Right lobe of liver (tissue), 6 donors: ENCODE data around the gene CREB5. TPM values are rescaled to one million over a fixed set of nuclear protein-coding genes. Genes with fewer than 3 reads are reported as not detected.

Source experiments
- ATAC-seq, 4 donors: fragments of 200-7000 bp; cut with Tn5 transposase; one replicate each; pipeline ENCODE4 v1.9.1; 2020; ENCODE audit warnings: mild to moderate bottlenecking in 4 of 4, moderate library complexity in 4 of 4
- DNase-seq, 3 donors: peaks; one replicate each; pipeline ENCODE4 v3.0.0-alpha.2; 2020
- H3K27ac ChIP-seq, 3 donors: fragments of 200-600 bp; one replicate each; pipeline ENCODE4 v1.8.0; 2022
- H3K27me3 ChIP-seq, 2 donors: fragments of 200-600 bp; one replicate each; pipeline ENCODE4 v1.8.0; 2022
- H3K36me3 ChIP-seq, 4 donors: fragments of 200-600 bp; sonication (generic) in 1 of 4; one replicate each; pipeline versions ENCODE4 v1.5.1 to v1.8.0; 2017 to 2022; ENCODE audit warnings: control low read depth in 1 of 4
- H3K4me1 ChIP-seq, 4 donors: fragments of 200-600 bp; sonication (generic) in 1 of 4; one replicate each; pipeline versions ENCODE4 v1.5.1 to v1.8.0; 2017 to 2022; ENCODE audit warnings: control low read depth in 1 of 4
- H3K4me3 ChIP-seq, 3 donors: fragments of 200-600 bp; one replicate each; pipeline ENCODE4 v1.8.0; 2022
- H3K9me3 ChIP-seq, 4 donors: fragments of 200-600 bp; sonication (generic) in 1 of 4; one replicate each; pipeline versions ENCODE4 v1.5.1 to v1.8.0; 2017 to 2022; ENCODE audit warnings: control low read depth in 1 of 4
- POLR2A ChIP-seq: fragments of 450-650 bp; IDR thresholded peaks from one replicate; pipeline ENCODE4 v1.6.1; 2017; ENCODE audit warnings: antibody characterized with exemption, mild to moderate bottlenecking
- WGBS: methylation state at CpG from one replicate; pipeline ENCODE4 v1.1.6; 2018; ENCODE audit warnings: low coverage, low lambda C conversion rate; ENCODE audit not compliant: insufficient coverage; ENCODE audit errors: missing lambda C conversion rate; 5-methylcytosine and 5-hydroxymethylcytosine counted together
- intact Hi-C, 2 donors: fragments of 100-400 bp; cut with DNase I; formaldehyde crosslinking; loops; one replicate each; pipeline versions ENCODE4 v1.11.2 to v1.14.1; 2022
- total RNA-seq, 6 experiments: library from RNA; depleted of rRNA in 2 of 6; stranded (reverse); fragments of >200 nt in 2 of 6; fragmentation: NEBNext Ultra II Directional in 3 of 6; extraction: Animal tissue kit (Norgen Biotek cat#: 25700) in 3 of 6; gene quantifications; one replicate each; pipeline versions ENCODE4 v1.1.0 to v1.2.4, GENCODE V29; 2016 to 2023
- TF ChIP-seq, protein P1 (sequence below), 4 donors: fragments of 200-600 bp in 3 of 4; fragments of 450-650 bp in 1 of 4; IDR thresholded peaks; one replicate each; pipeline versions ENCODE4 v1.5.1 to v1.8.0; 2016 to 2022; ENCODE audit warnings: antibody characterized with exemption in 4 of 4, mild to moderate bottlenecking in 2 of 4
- donor health status: DM: no; HTN: yes; CAD: no.
- donor health status: DM: no; HTN: no; CAD: no.
- donor health status: DM: no; HTN: no; CAD: no.
- donor health status: DM: no; HTN: yes; CAD: no.
- donor health status: DM: no; HTN: yes; CAD: no.

CREB5 gene
- total RNA-seq, 6 experiments from 2014 or later, result 0.48 to 6.3 (median 1.4) TPM

DNA sequence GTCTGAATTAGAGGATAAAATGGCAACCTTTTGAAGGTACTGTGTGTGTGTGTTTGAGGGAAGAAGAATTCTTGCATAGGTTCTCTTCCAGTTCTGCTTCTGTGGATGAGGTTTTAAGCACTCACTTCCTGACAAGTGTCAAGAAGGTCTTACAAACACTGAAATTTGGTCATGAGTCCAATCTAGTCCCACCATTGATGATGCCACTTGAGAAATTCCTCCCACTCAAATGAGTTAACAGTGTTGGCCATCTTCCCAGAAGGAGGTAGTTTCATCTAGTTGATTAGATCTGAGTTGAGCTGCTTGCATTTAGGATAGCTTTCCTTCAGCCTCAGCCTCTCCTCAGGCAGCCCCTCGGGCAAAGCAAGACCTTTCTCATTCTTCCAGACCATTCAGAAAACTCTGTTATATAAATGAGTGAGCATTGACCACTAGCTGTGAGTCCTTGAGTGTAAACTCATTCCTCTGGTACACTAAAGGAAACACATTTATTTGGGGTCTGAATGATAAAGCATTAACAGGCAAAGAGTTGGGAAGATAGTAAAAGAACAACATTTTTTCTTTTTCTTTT, 356.3 kb downstream of the CREB5 start:
- no peaks in the 10 kb centered on the region for H3K27me3 ChIP-seq
- H3K4me1 ChIP-seq, result no peaks in the 10 kb centered on the region
- intact Hi-C loops, result no loop called here
- no peak for TF ChIP-seq POLR2A
- TF ChIP-seq, protein P1, sequence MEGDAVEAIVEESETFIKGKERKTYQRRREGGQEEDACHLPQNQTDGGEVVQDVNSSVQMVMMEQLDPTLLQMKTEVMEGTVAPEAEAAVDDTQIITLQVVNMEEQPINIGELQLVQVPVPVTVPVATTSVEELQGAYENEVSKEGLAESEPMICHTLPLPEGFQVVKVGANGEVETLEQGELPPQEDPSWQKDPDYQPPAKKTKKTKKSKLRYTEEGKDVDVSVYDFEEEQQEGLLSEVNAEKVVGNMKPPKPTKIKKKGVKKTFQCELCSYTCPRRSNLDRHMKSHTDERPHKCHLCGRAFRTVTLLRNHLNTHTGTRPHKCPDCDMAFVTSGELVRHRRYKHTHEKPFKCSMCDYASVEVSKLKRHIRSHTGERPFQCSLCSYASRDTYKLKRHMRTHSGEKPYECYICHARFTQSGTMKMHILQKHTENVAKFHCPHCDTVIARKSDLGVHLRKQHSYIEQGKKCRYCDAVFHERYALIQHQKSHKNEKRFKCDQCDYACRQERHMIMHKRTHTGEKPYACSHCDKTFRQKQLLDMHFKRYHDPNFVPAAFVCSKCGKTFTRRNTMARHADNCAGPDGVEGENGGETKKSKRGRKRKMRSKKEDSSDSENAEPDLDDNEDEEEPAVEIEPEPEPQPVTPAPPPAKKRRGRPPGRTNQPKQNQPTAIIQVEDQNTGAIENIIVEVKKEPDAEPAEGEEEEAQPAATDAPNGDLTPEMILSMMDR (IDR thresholded peaks at IDR 0.05), result no peak
- no peak for ATAC-seq
- H3K36me3 ChIP-seq, result no peaks in the 10 kb centered on the region
- no peaks in the 10 kb centered on the region for H3K9me3 ChIP-seq
- no peak for DNase-seq
- WGBS, result 70% methylated on average over 1 of the region's 1 CpG
- H3K4me3 ChIP-seq, result no peak overlapping the region
- H3K27ac ChIP-seq, result no peak overlapping the region

DNA sequence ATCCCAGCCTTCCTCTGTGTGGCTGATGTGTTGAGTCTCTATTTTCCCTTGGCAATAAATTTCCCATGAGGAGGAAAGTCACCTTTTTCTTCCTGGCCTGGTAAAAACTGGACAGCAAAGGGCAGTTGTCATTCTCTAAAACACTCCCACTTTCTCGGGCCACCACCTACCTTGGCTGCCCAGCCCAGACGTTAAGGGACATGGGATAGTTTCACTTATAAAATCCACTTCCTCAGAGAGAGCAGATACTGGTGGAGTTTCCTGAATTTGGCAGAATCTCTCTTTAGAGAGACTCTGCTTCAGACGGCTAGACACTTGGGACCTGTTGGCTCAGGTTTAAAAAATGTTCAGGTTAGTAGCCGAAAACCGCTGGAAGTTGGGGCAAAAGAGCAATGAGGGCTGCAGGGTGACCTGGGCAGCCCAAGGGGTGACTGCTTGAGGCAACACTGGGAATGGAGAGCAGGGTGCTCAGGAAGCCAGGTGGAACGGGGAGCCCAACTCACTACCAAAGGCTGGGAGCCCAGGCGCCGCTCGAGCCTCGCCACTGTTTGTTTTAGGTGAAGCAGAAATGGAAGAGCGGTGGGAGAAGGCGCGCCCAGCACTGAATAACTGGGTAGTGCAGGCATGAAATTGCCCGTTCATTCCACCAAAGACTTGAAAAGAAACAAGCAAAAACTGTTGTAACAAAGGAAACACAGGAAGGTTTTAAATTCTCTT, 359.7 kb downstream of the CREB5 start:
- Histone ChIP-seq H3K9me3 (no peaks in the 10 kb centered on the region), H3K4me3 (no peak overlapping the region), H3K4me1 (no peaks in the 10 kb centered on the region), H3K27ac (no peak overlapping the region), H3K27me3 (no peaks in the 10 kb centered on the region), H3K36me3 (no peaks in the 10 kb centered on the region)
- TF ChIP-seq, protein P1 (IDR thresholded peaks at IDR 0.05), result no peak
- no peak for TF ChIP-seq POLR2A
- ATAC-seq (no peak), DNase-seq (no peak)
- intact Hi-C loops, result no loop called here
- 77% methylated on average over 14 of the region's 14 CpGs for WGBS

DNA sequence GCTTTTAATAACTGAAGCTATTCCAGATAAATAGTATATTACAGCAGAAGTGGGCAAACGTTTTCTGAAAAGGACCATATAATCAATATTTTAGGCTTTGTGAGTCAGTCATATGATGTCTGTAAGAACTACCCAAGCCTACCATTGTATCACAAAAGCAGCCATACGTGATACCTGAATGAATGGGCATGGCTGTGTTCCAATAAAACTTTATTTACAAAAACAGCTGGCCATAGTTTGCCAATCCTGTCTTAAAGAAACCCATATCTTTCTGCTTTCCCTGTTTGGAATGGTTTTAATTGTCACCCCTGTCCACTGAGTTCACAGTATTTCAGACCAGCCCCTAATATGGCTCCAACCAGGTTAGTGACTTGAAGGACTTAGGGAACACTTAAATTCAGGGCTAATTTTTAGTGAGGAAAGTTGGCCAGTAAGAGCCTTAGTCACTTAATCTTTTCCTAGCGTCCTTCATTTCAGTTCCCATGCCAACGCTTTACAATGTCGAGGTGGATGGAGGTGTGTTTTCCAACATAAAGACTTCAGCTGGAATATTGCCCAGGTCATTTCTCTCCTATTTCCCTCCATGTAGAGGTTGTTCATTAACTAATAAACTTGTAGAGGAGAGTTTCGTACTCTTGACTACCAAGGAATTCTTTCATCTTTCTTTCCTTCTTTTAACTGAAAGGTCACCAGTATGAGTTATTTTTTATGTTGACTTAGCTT, 361.3 kb downstream of the CREB5 start:
- WGBS, result 65% methylated on average over 6 of the region's 6 CpGs
- Histone ChIP-seq H3K36me3 (no peaks in the 10 kb centered on the region), H3K4me3 (no peak overlapping the region), H3K27ac (no peak overlapping the region), H3K4me1 (no peaks in the 10 kb centered on the region), H3K27me3 (no peaks in the 10 kb centered on the region), H3K9me3 (no peaks in the 10 kb centered on the region)
- TF ChIP-seq, protein P1 (IDR thresholded peaks at IDR 0.05), result no peak
- TF ChIP-seq POLR2A, result no peak
- no peak for DNase-seq
- intact Hi-C loops, result no loop called here
- ATAC-seq, result no peak

DNA sequence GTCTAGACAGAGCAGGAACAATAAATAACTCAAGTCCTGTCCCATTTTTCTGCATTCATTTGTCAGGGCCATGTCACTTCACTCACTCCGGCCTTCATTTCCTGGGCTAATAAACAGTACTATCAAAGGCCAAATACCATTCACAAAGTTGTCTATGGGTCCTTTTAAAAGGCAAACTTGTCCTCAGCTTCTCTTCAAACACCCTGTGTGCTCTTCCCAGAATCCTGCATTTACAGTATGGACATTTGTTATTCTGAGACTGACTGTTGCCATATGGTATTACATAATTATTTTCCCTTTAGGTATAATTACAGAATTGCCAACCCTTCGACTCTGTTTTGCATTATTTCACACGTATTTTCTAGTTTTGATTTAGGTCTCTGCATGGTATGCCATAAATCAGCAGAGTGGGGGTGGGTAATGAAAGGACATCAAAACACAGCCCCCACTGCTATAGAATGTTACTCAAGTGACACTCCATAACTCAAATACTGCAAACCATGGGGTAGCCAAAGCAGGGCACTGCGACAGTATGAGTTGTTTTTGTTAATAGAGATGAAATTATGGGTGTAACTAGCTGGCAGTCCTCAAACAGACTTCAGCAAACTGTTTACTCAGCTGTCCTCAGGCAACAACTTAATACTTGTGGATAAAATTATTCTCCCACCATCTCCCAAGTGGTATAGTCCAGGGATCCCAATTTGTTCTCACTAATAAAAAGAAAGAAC, 362.1 kb downstream of the CREB5 start:
- 68% methylated on average over 4 of the region's 4 CpGs for WGBS
- no peak overlapping the region for H3K4me3 ChIP-seq
- TF ChIP-seq, protein P1 (IDR thresholded peaks at IDR 0.05), result no peak
- no peak for TF ChIP-seq POLR2A
- H3K27ac ChIP-seq, result no peak overlapping the region
- ATAC-seq (no peak), DNase-seq (no peak)
- H3K9me3 ChIP-seq, result no peaks in the 10 kb centered on the region
- no peaks in the 10 kb centered on the region for H3K36me3 ChIP-seq
- intact Hi-C loops, result no loop called here
- H3K4me1 ChIP-seq, result no peaks in the 10 kb centered on the region
- H3K27me3 ChIP-seq, result no peaks in the 10 kb centered on the region
